Stromal cell of bone marrow (primary cell): Measurements from ENCODE around the gene GPC5.

ENCODE experiments used
- DNase-seq: peaks from one replicate; pipeline ENCODE4 v3.0.0-alpha.2; 2012; ENCODE audit warnings: low read depth

GPC5 gene

DNA sequence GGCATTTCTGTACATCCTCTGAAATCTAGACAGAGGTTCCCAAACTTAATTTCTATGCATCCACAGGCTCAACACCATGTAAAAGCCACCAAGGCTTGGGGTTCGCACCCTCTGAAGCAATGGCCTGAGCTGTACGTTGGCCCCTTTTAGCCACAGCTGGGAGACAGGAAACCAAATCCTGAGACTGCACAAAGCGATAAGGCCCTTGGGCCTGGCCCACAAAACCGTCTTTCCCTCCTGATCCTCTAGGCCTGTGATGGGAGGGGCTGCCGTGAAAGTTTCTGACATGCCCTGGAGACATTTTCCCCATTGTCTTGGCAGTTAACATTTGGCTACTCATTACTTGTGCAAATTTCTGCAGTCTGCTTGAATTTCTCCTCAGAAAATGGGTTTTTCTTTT is 766.4 kb downstream of the GPC5 start:
- no peak for DNase-seq

- DNase-seq = no peak
Observed at GRCh38 chr13:92172191-92172590, 773.8 kb downstream of the GPC5 start.

DNA sequence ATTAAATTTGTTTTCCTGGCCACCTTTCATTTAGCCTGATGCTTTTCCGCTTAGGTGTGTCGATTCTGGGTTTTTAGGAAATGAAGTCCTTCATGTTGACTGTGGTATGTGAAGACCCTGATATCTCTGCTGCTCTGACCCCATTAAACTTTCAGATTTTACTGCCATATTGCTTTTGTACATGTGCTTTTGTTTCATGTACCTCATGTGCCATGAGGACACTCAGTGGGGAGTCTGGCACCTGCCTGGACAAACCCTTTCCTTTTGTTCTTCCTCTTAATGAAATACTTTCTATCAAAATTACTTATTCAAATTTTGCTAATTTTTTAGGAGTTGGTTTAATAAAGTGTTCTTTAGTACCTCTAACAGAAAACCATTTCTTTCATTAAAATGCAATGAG is 774.8 kb downstream of the GPC5 start:
- no peak for DNase-seq

DNA sequence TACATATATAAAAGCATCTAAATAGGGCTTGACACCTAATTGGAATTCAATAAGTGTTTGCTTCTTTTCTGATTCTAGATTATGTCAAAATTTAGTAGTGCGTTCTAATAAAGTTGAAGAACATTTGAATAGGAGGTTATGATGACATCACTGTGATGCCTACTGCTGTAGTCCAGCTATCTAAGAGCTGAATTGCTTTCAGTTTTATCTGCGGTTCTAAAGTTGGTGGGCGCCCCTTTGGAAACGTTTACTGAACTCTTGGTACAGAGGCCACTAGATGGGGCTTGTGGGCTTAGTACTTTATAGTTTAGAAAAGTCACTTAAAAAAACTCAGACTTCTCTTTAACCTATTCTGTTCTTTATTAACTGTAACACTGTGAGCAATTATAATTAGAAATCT is 776.9 kb downstream of the GPC5 start:
- peak; percentile 26 for DNase-seq

DNA sequence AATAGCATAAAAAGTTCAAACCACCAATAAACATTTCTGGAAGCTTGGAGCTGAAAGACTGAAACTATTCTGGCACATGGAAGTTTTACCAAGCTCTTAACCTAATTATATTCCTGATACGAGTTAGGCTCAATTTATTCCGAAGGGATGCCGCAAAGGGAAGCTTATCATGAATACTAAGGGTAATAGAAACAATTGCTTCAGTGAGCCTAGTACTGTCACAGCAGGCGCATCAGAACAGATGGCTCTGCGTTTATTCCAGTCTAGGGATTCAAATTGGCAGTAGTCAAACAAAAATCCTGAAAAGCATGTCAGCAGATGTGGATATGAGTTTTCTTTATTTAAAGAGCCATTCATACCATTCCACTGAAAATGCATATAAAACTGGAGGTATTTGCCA is 779.5 kb downstream of the GPC5 start:
- no peak for DNase-seq

DNA sequence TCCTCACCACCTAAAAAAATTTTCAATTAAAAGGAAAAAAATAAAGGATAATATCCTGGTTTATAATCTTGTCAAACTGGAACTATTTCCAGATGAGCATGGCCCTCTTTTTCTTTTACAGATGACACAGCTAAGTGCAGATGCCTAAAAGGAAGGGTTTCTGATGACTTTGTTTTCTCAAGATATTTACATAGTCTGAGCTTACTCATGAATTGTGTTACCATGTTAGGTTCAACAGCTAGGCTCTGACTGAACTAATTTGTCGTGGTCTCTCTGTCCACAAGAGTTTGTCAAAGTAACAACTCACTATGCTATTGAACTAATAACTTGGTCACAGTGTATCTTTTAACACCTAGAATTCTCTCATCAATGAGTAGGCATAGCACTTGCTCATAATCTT is 780.8 kb downstream of the GPC5 start:
- no peak for DNase-seq

GRCh38 chr13:92187378-92187989 is 789.1 kb downstream of the GPC5 start:
- DNase-seq = peak; percentile 12

GRCh38 chr13:92188574-92188973 is 790.2 kb downstream of the GPC5 start:
- no peak for DNase-seq

- DNase-seq = no peak
Observed at GRCh38 chr13:92196591-92197256, 798.3 kb downstream of the GPC5 start.

DNA sequence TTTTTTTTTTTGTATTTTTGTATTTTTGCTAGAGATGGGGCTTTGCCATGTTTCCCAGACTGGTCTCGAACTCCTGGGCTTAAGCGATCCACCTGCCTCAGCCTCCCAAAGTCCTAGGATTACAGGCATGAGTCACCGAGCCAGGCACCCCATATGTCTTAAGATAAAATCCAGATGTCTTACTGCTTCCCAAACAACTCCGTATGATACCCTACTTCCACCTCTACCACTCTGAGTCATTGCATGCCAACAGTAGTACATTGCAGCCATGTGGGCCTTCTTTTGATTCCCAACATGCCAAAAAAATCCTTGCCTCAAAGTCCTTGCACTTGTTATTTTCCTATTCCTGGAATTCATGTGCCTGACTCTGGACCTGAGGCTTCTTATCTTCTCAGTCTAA is 799.2 kb downstream of the GPC5 start:
- DNase-seq = no peak

DNA sequence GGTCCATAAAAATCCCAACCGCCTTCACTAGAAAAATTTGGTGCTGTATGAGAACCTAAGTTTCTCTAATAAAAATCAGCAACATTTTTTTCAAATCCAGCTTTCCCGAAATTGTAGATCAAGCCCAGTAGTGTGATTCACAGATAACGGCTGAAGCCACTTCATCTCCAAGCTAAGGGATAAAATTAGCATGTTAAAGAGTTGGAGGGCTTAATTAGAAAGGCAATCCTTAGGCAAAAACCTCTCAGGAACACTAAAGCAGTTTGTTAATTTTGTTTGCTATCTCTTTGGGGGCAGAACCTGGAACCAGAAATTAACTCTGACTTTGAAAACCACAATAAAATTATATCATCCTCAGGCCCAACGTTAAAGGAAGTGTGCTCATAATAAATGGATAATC is 820.2 kb downstream of the GPC5 start:
- no peak for DNase-seq

DNA sequence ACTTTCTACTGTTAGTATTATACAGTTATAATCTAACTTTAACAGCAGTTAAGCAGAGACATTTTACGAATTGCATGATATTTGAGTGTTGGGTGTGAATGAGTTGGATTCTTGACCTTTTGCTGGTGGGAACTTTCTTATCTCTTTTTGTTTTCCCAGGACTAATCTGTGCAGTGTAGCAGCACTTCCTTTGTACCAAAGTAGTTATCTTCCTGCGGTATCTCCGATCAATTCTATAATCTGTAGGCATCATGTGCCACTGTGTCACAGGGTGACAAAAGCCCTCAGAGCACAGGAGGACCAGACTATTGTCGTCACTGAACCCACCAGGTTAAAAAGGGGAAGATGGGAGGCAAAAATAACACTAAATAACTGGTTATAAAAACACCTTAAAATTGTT is 823.5 kb downstream of the GPC5 start:
- no peak for DNase-seq

- DNase-seq = peak; percentile 37
Observed at GRCh38 chr13:92224052-92224821, 825.8 kb downstream of the GPC5 start.

DNA sequence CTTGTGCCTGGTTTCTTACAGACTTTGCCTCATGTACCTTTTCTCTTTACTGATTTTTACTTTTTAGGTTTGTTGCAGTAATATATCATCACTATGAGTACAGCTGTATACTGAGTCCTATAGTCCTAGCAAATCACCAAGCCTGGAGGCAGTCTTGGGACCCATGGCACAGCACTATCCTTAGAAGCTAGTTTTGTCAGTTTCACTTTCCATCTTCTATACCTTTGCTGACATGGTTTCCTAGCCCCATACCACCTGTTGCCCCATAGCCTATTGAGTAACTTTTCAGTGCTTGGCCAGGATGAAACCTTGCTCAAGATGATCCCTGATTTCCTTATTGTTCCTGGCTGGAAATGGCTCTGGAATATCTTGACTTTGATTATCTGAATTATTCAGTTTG is 826.4 kb downstream of the GPC5 start:
- no peak for DNase-seq

- no peak for DNase-seq
Observed at GRCh38 chr13:92225861-92226260, 827.4 kb downstream of the GPC5 start.

GRCh38 chr13:92232871-92233270 is 834.5 kb downstream of the GPC5 start:
- DNase-seq = no peak

DNA sequence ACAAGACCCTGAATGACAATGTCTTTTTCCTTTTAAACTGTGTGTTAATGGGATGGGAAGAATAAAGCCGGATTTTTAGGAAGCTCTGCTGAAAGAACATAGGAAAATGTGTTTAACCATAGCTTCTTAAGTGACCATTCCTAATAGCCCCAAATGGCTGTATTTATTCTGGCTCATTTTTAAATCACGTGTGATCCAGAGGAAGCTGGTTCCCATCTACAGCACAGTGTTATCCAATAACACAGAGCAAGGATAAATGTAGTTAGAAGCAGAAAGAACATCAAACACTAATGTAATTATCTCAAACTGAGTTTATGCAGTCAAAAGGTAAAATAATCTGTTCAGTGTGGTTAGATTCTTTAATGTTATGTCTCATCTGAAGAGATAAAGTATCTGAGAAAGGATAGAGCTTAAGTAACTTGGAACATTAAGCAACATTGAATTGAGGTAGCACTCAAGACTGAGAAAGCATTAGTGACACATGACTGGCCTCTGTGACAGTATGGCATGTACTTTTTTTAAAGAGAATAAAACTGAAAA is 853.3 kb downstream of the GPC5 start:
- DNase-seq = no peak

DNA sequence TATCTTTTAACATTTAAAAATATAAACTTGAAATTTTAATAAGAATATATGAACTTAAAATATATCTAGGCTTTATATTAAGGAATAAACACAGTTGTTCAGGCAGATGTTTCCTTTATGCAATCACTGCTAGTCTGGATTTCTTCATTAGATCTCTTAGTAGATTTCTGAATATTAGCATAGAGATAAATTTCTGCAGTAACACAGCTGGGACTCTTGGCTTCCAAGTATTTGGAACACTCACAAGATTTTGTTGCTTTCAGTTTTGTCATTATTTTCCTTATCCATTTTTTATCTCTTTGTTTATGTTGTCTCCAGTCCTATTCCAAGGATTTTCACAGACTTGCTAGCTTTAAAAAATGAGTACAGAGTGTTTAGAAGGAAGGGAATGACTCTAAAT is 857.1 kb downstream of the GPC5 start:
- no peak for DNase-seq

- no peak for DNase-seq
Observed at GRCh38 chr13:92256211-92256610, 857.8 kb downstream of the GPC5 start.

DNA sequence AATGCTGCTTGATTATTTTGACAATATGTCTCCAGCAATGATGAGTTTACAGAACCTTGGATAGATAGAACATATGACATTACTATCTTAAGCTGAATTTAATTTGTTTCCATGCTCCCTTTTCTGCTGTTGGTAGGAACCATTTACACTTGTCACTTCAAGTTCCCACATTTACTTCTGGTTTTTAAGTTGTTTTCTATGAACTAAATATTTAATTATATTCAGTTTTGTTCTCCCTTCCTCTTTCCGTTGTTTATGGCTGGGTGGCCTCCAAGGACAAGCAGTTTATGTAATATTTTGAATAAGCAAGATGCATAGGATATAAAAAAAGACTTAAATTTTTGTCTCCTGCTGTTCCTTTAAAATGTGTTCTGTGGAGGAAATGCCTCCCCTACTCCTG is 860.6 kb downstream of the GPC5 start:
- DNase-seq = no peak

GRCh38 chr13:92259523-92259922 is 861.1 kb downstream of the GPC5 start:
- no peak for DNase-seq

- no peak for DNase-seq
Observed at GRCh38 chr13:92260363-92260762, 861.9 kb downstream of the GPC5 start.

- no peak for DNase-seq
Observed at GRCh38 chr13:92262100-92262788, 863.8 kb downstream of the GPC5 start.
